ENCODE data around the gene GTF3C5. TPM values are rescaled to one million over a fixed set of nuclear protein-coding genes. Genes with fewer than 3 reads are reported as not detected.

Gene GTF3C5
- total RNA-seq, 1 experiment from 2014 or later = 104 TPM

DNA sequence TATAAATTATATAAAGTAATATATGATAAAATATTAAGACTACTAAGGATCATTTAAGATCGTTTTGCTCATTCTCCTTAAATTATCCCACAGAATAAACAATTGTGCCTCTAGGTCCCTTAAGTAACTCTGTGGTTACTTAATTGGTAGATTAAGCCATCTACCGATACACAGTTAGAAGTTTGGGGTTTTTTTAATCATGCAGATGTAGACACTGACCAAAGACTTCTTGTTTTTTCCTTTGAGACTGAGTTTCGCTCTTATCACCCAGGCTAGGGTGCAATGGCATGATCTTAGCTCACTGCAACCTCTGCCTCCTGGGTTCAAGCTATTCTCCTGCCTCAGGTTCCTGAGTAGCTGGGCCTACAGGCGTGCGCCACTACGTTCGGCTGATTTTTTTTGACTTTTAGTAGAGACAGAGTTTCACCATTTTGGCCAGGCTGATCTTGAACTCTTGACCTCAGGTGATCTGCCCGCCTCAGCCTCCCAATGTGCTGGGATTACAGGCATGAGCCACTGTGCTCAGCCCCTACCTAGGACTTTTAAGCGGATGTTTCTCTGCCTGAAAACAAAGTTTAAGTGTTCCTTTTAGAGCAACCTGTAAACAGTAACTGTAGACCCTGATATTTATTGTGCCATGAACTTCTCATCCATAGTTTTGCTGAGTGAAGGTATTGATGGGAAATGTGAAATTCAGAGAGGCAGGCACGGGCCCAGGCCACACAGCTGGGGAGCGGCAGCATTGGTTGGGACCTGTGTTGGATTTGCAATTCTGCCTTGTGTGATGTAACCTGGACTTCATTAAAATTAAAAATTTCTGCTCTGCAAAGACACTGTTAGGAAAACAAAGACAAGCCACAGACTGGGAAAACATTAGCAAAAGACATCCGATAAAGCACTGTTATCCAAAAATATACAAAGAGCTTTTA lies 42.6 kb downstream of the GTF3C5 start (continued):
- TF ChIP-seq, protein P1, sequence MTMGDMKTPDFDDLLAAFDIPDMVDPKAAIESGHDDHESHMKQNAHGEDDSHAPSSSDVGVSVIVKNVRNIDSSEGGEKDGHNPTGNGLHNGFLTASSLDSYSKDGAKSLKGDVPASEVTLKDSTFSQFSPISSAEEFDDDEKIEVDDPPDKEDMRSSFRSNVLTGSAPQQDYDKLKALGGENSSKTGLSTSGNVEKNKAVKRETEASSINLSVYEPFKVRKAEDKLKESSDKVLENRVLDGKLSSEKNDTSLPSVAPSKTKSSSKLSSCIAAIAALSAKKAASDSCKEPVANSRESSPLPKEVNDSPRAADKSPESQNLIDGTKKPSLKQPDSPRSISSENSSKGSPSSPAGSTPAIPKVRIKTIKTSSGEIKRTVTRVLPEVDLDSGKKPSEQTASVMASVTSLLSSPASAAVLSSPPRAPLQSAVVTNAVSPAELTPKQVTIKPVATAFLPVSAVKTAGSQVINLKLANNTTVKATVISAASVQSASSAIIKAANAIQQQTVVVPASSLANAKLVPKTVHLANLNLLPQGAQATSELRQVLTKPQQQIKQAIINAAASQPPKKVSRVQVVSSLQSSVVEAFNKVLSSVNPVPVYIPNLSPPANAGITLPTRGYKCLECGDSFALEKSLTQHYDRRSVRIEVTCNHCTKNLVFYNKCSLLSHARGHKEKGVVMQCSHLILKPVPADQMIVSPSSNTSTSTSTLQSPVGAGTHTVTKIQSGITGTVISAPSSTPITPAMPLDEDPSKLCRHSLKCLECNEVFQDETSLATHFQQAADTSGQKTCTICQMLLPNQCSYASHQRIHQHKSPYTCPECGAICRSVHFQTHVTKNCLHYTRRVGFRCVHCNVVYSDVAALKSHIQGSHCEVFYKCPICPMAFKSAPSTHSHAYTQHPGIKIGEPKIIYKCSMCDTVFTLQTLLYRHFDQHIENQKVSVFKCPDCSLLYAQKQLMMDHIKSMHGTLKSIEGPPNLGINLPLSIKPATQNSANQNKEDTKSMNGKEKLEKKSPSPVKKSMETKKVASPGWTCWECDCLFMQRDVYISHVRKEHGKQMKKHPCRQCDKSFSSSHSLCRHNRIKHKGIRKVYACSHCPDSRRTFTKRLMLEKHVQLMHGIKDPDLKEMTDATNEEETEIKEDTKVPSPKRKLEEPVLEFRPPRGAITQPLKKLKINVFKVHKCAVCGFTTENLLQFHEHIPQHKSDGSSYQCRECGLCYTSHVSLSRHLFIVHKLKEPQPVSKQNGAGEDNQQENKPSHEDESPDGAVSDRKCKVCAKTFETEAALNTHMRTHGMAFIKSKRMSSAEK (CRISPR knock-in tag; IDR thresholded peaks at IDR 0.05; ENCODE audit: borderline replicate concordance) = no peak
- no peak for TF ChIP-seq SMAD3 (CRISPR knock-in tag; IDR thresholded peaks at IDR 0.05; ENCODE audit: borderline replicate concordance)

DNA sequence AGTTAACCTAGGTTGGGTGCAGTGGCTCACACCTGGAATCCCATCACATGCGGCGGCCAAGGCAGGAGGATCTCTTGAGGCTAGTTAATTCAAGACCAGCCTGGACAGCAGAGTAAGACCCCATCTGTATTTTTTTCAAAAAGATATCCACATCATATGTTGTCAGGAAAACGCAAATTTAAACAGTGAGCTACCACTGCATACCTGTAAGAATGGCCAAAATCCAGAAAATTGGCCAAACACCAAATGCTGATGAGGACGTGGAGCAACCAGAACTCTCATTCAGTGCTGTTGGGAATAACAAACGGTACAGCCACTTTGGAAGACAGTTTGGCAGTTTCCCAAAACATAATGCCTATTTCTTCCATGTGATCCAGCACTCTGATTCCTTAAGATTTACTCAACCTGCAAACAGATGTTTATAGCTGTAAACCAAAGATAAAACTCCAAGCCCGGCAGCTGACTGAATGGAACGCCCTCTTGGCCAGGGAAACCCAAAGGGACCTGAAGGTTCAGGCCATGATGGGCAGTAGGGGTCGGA lies 43.4 kb downstream of the GTF3C5 start:
- Mint-ChIP-seq H3K9me3 (no peaks in the 10 kb centered on the region), H3K36me3 (peaks cover 3% of the 10 kb centered on the region), H3K4me3 (no peak overlapping the region), H3K4me1 (0 out of 2 replicates have a peak, but pooled peaks cover 7% of the 10 kb centered on the region), H3K27ac (no peak overlapping the region), H3K27me3 (ENCODE audit: low read depth) (peaks cover 4% of the 10 kb centered on the region; the same call in 1 of the 2 replicates)
- DNase-seq (ENCODE audit: low spot score) (no peak), ATAC-seq (no peak)
- ChIA-PET CTCF (interaction anchor here (1.0 to 4.4 kb wide), 3 partner anchors 52 to 70 kb away, joined by 3 to 20 read pairs (median 5); no protein-coding TSS in a partner anchor), POLR2A (no interaction called here)
- TF ChIP-seq ZNF121 (CRISPR knock-in tag; IDR thresholded peaks at IDR 0.05) (peak; percentile 76; the same call in 1 of the 2 replicates), TEAD4 (CRISPR knock-in tag; IDR thresholded peaks at IDR 0.05) (no peak)

DNA sequence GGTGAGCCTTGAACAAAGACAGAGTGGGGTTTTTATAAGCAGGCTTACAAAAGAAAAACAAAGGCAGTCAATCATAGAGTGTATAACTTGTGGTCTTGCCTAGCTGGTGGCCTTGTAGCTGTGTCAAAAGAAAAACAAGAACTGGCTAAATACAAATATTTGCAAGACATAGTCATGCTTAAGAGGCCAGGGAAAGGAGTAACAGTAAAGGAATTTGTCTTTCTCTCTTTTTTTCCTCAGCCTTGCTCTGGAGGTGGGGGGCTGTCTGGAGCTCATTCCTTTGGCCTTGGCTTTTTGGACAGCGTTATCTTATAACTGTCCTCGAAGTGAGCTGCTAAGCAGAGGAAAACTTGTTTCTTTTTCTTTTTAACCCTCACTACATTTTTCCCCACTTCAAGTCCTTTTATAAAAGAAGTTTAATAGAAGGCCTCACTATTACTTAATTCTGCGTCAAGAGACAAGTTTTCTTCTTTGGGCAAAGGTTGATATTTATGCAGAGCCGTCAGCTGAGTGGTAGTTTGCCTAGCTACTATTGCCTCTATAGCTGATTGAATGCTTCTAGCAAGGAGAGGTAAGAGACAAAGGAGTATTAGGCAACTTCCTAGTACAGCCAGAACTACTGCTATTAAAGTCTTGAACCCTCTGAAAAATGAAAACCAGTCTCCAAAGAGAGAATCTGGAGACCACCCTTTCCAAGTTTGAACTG lies 45.3 kb downstream of the GTF3C5 start:
- ChIA-PET POLR2A (no interaction called here), CTCF (interaction anchor here (0.6 to 4.4 kb wide), 4 partner anchors 14 to 68 kb away, joined by 3 to 20 read pairs (median 4); no protein-coding TSS in a partner anchor)
- Mint-ChIP-seq H3K27ac (no peak overlapping the region), H3K36me3 (peaks cover 3% of the 10 kb centered on the region), H3K4me1 (peaks cover 14% of the 10 kb centered on the region), H3K4me3 (no peak overlapping the region), H3K27me3 (ENCODE audit: low read depth) (peaks cover 7% of the 10 kb centered on the region; the same call in 1 of the 2 replicates), H3K9me3 (no peaks in the 10 kb centered on the region)
- TF ChIP-seq TCF7 (CRISPR knock-in tag; IDR thresholded peaks at IDR 0.05; ENCODE audit: low read depth) (no peak), HMGA2 (CRISPR knock-in tag; IDR thresholded peaks at IDR 0.05) (no peak), GRHL2 (CRISPR knock-in tag; IDR thresholded peaks at IDR 0.05; ENCODE audit: insufficient replicate concordance, severe bottlenecking) (no peak), ZNF317 (CRISPR knock-in tag; IDR thresholded peaks at IDR 0.05; ENCODE audit: borderline replicate concordance, low read depth) (no peak), TP53 (CRISPR knock-in tag; IDR thresholded peaks at IDR 0.05) (no peak), OVOL2 (CRISPR knock-in tag; IDR thresholded peaks at IDR 0.05; ENCODE audit: borderline replicate concordance) (no peak), TEAD1 (CRISPR knock-in tag; IDR thresholded peaks at IDR 0.05) (no peak), PRRX2 (CRISPR knock-in tag; IDR thresholded peaks at IDR 0.05) (no peak), IRF2 (CRISPR knock-in tag; IDR thresholded peaks at IDR 0.05; ENCODE audit: borderline replicate concordance, low read depth) (no peak), NFATC4 (CRISPR knock-in tag; IDR thresholded peaks at IDR 0.05) (no peak), RORB (CRISPR knock-in tag; IDR thresholded peaks at IDR 0.05) (no peak), MYBL2 (CRISPR knock-in tag; IDR thresholded peaks at IDR 0.05) (no peak), CREB1 (CRISPR knock-in tag; IDR thresholded peaks at IDR 0.05) (no peak)
- TF ChIP-seq, protein P2, sequence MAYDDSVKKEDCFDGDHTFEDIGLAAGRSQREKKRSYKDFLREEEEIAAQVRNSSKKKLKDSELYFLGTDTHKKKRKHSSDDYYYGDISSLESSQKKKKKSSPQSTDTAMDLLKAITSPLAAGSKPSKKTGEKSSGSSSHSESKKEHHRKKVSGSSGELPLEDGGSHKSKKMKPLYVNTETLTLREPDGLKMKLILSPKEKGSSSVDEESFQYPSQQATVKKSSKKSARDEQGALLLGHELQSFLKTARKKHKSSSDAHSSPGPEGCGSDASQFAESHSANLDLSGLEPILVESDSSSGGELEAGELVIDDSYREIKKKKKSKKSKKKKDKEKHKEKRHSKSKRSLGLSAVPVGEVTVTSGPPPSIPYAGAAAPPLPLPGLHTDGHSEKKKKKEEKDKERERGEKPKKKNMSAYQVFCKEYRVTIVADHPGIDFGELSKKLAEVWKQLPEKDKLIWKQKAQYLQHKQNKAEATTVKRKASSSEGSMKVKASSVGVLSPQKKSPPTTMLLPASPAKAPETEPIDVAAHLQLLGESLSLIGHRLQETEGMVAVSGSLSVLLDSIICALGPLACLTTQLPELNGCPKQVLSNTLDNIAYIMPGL (CRISPR knock-in tag; IDR thresholded peaks at IDR 0.05) = no peak
- no peak for ATAC-seq
- no peak for DNase-seq (ENCODE audit: low spot score)

All from WTC11 (cell line).